NCI-H526 treated with DMSO at 0.1 percent for 48 hours (cell line): ENCODE data around the gene GPC3.
"Not testable (repeated sequence)": the region's sequence is repeated elsewhere in the genome, so short reads cannot be mapped to it uniquely, and the experiment has no call there.

Experiments used
- DNase-seq: peaks from one replicate; lab custom pipeline; 2025; lab: John Stamatoyannopoulos, UW

Gene GPC3

DNA sequence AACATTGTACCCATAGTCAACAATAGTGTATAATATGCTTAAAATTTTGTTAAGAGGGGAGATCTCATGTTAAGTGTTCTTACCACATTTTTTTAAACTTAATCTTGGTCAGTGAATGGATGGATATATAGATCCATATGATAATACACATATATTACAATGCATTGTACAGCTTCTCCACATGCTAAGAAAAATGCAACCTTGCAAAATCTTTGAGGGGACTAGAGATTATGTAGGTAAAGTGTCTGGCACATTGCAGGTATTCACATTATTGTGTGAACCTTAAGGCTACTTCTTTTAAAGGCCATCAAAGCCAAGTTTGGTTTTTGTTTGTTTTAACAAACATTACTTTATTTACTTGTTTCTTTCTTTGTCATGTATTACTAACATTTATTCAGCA lies 10.4 kb upstream of the GPC3 start:
- DNase-seq = no peak

DNA sequence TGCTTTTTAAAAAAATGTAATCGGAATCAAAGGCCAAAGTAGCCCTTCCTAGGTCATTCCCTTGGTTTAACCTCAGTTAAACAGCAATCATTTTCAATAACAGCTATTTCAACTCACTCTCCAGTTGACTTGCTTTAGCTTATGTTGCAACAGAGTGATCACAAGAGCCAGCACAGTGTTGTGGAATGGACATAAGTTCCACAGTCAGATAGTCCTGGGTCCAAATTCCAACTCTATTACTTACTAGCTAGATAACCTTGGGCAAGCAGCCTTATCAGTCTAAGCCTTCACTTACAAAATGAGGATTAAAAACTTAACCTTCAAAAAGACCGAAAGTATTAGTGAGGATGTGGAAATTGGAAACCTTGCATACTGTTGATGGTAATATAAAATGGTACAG lies 9.2 kb upstream of the GPC3 start:
- no peak for DNase-seq

DNA sequence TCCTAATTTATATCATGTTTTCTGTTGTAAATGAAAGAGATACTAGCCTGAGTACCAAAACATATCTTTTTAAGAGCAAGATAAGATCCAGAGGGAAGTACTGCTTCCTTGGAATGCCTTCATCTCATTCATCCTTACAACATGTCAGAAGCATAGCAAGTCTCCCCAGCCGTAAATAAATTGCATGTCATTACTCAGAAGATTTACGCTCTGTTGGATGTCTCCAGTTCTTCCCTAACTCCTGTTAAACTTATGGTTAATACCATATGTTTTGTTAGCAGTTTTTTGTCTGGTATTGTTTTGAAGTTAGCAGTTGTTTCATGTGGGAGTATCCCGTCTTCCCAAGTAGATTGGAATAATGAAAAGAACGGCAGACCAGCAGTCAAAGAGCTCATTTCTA lies 7.5 kb upstream of the GPC3 start:
- no peak for DNase-seq

- no peak for DNase-seq
Observed at GRCh38 chrX:133991814-133992213, 6.4 kb upstream of the GPC3 start.

GRCh38 chrX:133991057-133991456 lies 5.7 kb upstream of the GPC3 start:
- DNase-seq = not testable (repeated sequence)

GRCh38 chrX:133989993-133990392 lies 4.6 kb upstream of the GPC3 start:
- DNase-seq = no peak

- no peak for DNase-seq
Observed at GRCh38 chrX:133989490-133989889, 4.1 kb upstream of the GPC3 start.

GRCh38 chrX:133988010-133988409 lies 2.6 kb upstream of the GPC3 start:
- no peak for DNase-seq

- DNase-seq = no peak
Observed at GRCh38 chrX:133987188-133987587, 1.8 kb upstream of the GPC3 start.

- DNase-seq = no peak
Observed at GRCh38 chrX:133985967-133986683, 731 bp upstream of the GPC3 start.

GRCh38 chrX:133984857-133985163 lies 584 bp downstream of the GPC3 start:
- no peak for DNase-seq

DNA sequence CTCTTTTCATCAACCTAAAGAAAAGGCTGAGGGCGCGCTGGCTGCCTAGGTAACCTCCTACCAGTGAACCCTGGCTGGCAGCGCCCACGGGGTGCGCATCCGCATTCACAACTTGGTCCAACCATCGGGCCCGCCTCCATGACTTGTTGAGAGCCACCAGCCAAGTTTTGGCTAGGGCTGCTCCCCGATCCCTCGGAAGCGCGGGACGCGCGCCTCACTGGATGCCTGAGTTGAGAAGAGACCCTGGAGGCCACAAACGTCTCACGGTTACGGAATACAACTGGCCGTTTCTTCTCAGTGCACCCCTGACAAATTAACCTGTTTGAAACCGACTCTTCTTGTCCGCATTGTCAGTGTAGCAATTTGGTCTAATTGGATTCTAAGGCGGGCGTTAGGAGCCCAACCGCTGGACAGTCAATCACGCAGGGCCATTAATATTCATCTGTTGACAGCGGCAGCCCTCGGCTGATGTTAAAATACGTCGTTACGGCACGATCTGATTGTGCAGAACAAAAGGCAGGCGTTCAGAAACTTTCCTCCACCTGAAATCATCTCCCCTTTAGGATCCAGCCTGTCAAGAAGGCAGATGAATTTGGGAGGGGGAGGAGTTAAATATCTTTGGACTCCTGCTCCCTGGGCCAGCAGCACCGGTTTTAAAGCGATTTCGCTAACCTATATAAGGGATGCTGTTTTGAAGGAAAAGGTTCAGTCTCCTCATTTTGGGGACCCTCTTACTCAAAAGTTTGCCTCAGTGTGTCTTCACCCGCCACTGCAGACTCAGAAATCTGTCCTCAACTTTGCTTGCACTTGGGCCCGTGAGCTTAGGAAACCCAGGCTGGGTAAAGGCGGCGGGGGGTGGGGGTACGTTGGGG lies 1.2 kb downstream of the GPC3 start:
- no peak for DNase-seq

- DNase-seq = no peak
Observed at GRCh38 chrX:133983256-133983973, 2.0 kb downstream of the GPC3 start.

DNA sequence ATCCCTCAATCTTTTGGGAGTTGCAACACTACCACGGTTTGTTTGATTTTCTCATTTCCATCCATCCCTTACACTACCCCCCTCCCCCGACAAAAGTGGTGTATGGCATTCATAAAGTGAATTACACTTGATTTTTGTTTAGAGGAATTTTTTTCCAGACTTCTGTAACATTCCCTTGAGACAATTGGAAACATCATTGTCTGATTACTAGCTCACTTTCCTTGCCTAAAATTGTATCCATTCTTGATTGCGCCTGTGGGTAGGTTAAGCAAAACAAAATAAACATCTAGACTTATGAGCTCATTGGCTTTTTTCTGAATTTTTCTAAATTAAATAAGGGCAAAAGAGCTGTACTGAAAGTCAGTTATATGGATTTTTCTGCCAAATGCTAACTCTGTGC lies 3.5 kb downstream of the GPC3 start:
- no peak for DNase-seq

GRCh38 chrX:133980832-133981588 lies 4.4 kb downstream of the GPC3 start:
- no peak for DNase-seq

DNA sequence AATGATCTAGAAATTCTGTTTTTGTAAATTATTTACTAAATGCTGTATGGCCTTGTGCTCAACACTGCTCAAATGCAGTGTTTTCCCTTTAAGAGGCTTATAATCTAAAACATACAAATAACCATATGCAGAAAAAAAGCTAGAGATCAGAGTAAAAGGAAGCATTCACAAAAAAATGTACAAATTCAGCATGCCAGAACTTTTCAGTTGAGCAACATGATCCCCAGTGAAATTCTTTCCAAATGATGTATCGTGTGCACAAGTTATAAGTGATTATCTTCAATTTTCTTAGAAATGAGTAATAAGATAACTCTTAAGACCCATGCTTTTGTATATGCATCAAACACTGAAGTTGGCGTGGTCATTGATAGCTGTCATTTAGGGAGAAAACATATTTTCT lies 5.0 kb downstream of the GPC3 start:
- no peak for DNase-seq

- no peak for DNase-seq
Observed at GRCh38 chrX:133979641-133980230, 5.7 kb downstream of the GPC3 start.

GRCh38 chrX:133973704-133974103 lies 11.7 kb downstream of the GPC3 start:
- DNase-seq = no peak

DNA sequence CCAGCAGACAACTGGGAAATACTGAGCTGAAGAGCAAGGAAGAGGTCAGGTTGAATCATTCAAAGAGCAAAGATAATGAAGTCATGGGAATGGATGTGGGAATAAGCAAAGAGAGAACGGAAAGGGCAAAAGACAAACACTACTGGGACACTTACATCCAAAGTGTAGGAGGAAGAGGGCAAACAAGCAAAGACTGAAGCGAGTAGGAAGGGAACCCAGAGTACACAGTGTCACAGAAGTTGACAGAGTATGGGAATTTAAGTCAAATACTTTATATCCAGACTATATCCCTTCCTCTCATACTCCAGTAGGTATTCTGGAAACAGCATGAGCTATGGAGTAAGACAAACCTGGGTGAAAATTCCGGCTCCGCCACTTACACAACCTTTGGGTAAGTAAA lies 12.5 kb downstream of the GPC3 start:
- DNase-seq = no peak

GRCh38 chrX:133971586-133971985 lies 13.8 kb downstream of the GPC3 start:
- no peak for DNase-seq

GRCh38 chrX:133970076-133970475 lies 15.3 kb downstream of the GPC3 start:
- DNase-seq = no peak

GRCh38 chrX:133969191-133969590 lies 16.2 kb downstream of the GPC3 start:
- DNase-seq = no peak
